Body of pancreas (tissue), 4 donors: Measurements from ENCODE around the gene SNAPIN. TPM values are rescaled to one million over a fixed set of nuclear protein-coding genes. Genes with fewer than 3 reads are reported as not detected.

Experiments
- ATAC-seq: fragments of 150-250 bp; one replicate; pipeline ENCODE4 v1.9.1; 2016
- DNase-seq, 4 donors: peaks; one replicate each; pipeline ENCODE4 v3.0.0-alpha.2; 2019
- H3K27ac ChIP-seq, 4 donors: fragments of 200-600 bp; sonication (generic); 1 replicate in 3 of 4; 2 replicates in 1 of 4; pipeline versions ENCODE4 v1.5.1 to v1.6.1; 2016 to 2019; ENCODE audit warnings: mild to moderate bottlenecking in 1 of 4, mixed read lengths in 1 of 4, moderate library complexity in 1 of 4
- H3K27me3 ChIP-seq, 2 donors: fragments of 200-600 bp; sonication (generic); one replicate each; pipeline ENCODE4 v1.6.0; 2016; ENCODE audit warnings: mild to moderate bottlenecking in 1 of 2
- H3K36me3 ChIP-seq, 2 donors: fragments of 200-600 bp; sonication (generic); replicated peaks in 1 of 2; 2 replicates each; pipeline ENCODE4 v1.5.1; 2016; ENCODE audit warnings: low read depth in 2 of 2; ENCODE audit not compliant: insufficient read depth in 1 of 2
- H3K4me1 ChIP-seq: fragments of 200-600 bp; sonication (generic); one replicate; pipeline ENCODE4 v1.6.0; 2016
- H3K4me3 ChIP-seq, 2 donors: fragments of 200-600 bp; sonication (generic); 1 replicate in 1 of 2; 2 replicates in 1 of 2; pipeline ENCODE4 v1.5.1; 2016 to 2019
- H3K9me3 ChIP-seq, 3 donors: fragments of 200-600 bp; sonication (generic); 1 replicate in 2 of 3; 2 replicates in 1 of 3; pipeline ENCODE4 v1.5.1; 2016
- CTCF ChIP-seq, 7 experiments: fragments of 450-650 bp in 4 of 7; fragments of 200-600 bp in 3 of 7; sonication (generic) in 3 of 7; IDR thresholded peaks; one replicate each; pipeline ENCODE4 v1.5.1; 2016 to 2019; ENCODE audit warnings: antibody characterized with exemption in 7 of 7
- POLR2A ChIP-seq, 3 donors: fragments of 450-650 bp; IDR thresholded peaks; one replicate each; pipeline ENCODE4 v1.6.1; 2016; ENCODE audit warnings: antibody characterized with exemption in 3 of 3, mild to moderate bottlenecking in 2 of 3
- WGBS, 2 donors: methylation state at CpG; one replicate each; pipeline ENCODE4 v1.1.5; 2017; 5-methylcytosine and 5-hydroxymethylcytosine counted together
- intact Hi-C: fragments of 100-400 bp; cut with DNase I; formaldehyde crosslinking; loops from one replicate; pipeline ENCODE4 v1.15.1; 2023
- total RNA-seq, 2 donors: library from RNA; depleted of rRNA; stranded (reverse); fragments of >200 nt; gene quantifications; one replicate each; pipeline ENCODE4 v1.1.0, GENCODE V29; 2016

Gene SNAPIN
- total RNA-seq, 2 donors from 2014 or later = 21.8 to 23.7 TPM

GRCh38 chr1:153616144-153616916 lies 42.2 kb upstream of the SNAPIN start, which contains the start of gene S100A14:
Gene S100A14 (minus strand): TSS chr1:153616325. CDS start chr1:153615858, 467 bp downstream.
- ATAC-seq (peak; percentile 72), DNase-seq (peak; percentile 64 to 84 (median 74))
- intact Hi-C loops = no loop called here
- TF ChIP-seq CTCF (IDR thresholded peaks at IDR 0.05) (no peak), POLR2A (IDR thresholded peaks at IDR 0.05) (peak in 2 of 3 donors; percentile 36 to 47)
- Histone ChIP-seq H3K4me3 (no peak within 1 kb of the TSS), H3K27ac (peak within 1 kb of the TSS in 3 of 4 donors; percentile 64 to 70 (median 70)), H3K9me3 (no peaks in the 10 kb centered on the region), H3K27me3 (no peaks in the 10 kb centered on the region), H3K36me3 (no peaks in the 10 kb centered on the region), H3K4me1 (peaks cover 36% of the 10 kb centered on the region)
- 55 to 70% methylated on average over 8 to 10 of the region's 10 CpGs for WGBS, 2 donors

DNA sequence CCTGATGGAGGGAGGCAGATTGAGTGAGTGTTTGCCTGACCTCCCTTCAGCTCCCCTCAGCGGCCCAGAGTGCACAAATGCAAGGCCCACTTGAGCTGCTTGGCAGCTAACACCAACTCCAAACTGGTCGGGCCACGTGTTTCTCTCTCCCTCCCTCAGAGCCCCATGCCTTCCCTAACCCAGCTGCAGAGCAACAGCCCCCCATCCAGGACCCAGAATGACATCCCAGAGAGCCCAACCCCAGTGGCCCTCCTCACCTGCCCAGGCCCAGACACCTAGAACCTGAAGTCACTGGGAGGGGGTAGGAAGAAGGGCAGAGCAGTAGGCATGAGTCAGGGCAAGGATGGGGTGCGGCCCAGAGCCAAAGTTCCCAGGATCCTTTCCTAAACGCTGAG lies 41.6 kb upstream of the SNAPIN start:
- WGBS, 2 donors = 61 to 69% methylated on average over 5 of the region's 5 CpGs
- no peak for ATAC-seq

DNA sequence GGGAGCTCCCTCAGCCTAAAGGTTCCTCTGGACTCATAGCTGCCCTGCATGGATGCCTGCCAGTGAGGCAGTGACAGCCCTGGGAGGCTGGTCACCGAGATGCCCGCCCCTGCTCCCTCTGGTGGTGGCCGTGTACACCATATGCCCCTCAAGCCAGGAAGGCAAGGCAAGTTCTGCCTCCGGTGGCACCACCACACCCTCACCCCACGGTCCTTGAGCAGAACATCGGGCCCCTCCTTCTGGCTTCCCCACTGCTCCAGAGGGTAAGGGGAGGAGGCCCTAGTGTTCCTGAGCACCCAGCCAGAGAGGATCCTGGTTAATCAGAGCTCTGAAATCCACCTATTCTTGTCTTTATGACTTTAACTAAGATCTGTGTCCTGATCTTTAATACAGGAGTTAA lies 40.8 kb upstream of the SNAPIN start:
- Histone ChIP-seq H3K27me3 (no peaks in the 10 kb centered on the region), H3K4me3 (no peak overlapping the region), H3K36me3 (no peaks in the 10 kb centered on the region), H3K9me3 (no peaks in the 10 kb centered on the region), H3K4me1 (peaks cover 25% of the 10 kb centered on the region), H3K27ac (peak overlapping the region in 2 of 4 donors; percentile 64 to 70)
- DNase-seq (peak in 3 of 4 donors; percentile 62 to 87 (median 79)), ATAC-seq (peak; percentile 47)
- intact Hi-C loops = no loop called here
- peak in 4 of 7 experiments; percentile 31 to 77 (median 52) for TF ChIP-seq CTCF (IDR thresholded peaks at IDR 0.05)
- TF ChIP-seq POLR2A (IDR thresholded peaks at IDR 0.05) = no peak
- 63 to 93% methylated on average over 3 to 6 of the region's 6 CpGs for WGBS, 2 donors

More for the DNA sequence above, 41.6 kb upstream of the SNAPIN start:
- intact Hi-C loops = no loop called here
- Histone ChIP-seq H3K4me3 (no peak overlapping the region), H3K4me1 (peaks cover 30% of the 10 kb centered on the region), H3K27me3 (no peaks in the 10 kb centered on the region), H3K9me3 (no peaks in the 10 kb centered on the region), H3K36me3 (no peaks in the 10 kb centered on the region), H3K27ac (peak overlapping the region in 3 of 4 donors; percentile 64 to 70 (median 70))
- TF ChIP-seq POLR2A (IDR thresholded peaks at IDR 0.05) = no peak
- TF ChIP-seq CTCF (IDR thresholded peaks at IDR 0.05) = no peak
- no peak for DNase-seq

DNA sequence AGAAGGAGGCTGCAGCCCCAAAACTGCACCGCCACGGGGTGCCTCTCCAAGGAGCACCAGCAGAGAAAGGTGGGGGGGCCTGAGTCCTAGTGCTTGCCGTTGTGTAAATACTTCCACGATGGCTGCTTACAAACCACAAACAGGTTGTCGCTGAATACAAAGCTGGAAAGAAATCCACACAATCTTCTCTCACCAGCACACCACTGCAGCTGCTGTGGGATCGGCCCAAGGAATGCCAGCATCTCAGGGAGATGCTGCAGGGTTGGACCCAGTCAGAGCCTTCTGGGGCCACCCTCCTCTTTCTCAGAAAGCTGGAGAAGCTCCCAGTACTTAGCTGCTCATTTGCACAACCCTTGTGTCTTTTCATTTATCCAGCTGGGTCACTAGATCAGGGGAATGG lies 39.3 kb upstream of the SNAPIN start:
- ATAC-seq = no peak
- no peaks in the 10 kb centered on the region for H3K9me3 ChIP-seq
- H3K4me1 ChIP-seq = peaks cover 19% of the 10 kb centered on the region
- TF ChIP-seq CTCF (IDR thresholded peaks at IDR 0.05) (no peak), POLR2A (IDR thresholded peaks at IDR 0.05) (no peak)
- no peak for DNase-seq
- no peaks in the 10 kb centered on the region for H3K36me3 ChIP-seq
- WGBS, 2 donors = 87 to 100% methylated on average over 2 to 6 of the region's 6 CpGs
- H3K27ac ChIP-seq = no peak overlapping the region
- intact Hi-C loops = no loop called here
- no peak overlapping the region for H3K4me3 ChIP-seq
- H3K27me3 ChIP-seq = no peaks in the 10 kb centered on the region
